Retina (tissue), 1 donor: ENCODE data around the gene CDA.

Experiments used
- DNase-seq: peaks from one replicate; pipeline ENCODE4 v3.0.0-alpha.2; 2016

The CDA gene

GRCh38 chr1:20658166-20658915, 69.4 kb downstream of the CDA start:
- no peak for DNase-seq

- no peak for DNase-seq
Measured at GRCh38 chr1:20660363-20660762, 71.5 kb downstream of the CDA start.

- no peak for DNase-seq
Measured at GRCh38 chr1:20660847-20661206, 71.9 kb downstream of the CDA start.

GRCh38 chr1:20661207-20662109, 72.6 kb downstream of the CDA start, which contains the start of gene DDOST:
Gene DDOST, minus strand, starts transcription at chr1:20661369. Its CDS starts 19 bp downstream, at chr1:20661350.
- peak; percentile 97 for DNase-seq

- no peak for DNase-seq
Measured at GRCh38 chr1:20662110-20662475, 73.2 kb downstream of the CDA start.

- no peak for DNase-seq
Measured at GRCh38 chr1:20663365-20663764, 74.5 kb downstream of the CDA start.

GRCh38 chr1:20663969-20664715, 75.2 kb downstream of the CDA start:
- DNase-seq: no peak

GRCh38 chr1:20665726-20666125, 76.8 kb downstream of the CDA start:
- DNase-seq: no peak

GRCh38 chr1:20666146-20666545, 77.2 kb downstream of the CDA start:
- no peak for DNase-seq

- no peak for DNase-seq
Measured at GRCh38 chr1:20666804-20667203, 77.9 kb downstream of the CDA start.
